NOMO-1 treated with dmso at 0.1 percent for 144 hours (cell line): Measurements from ENCODE around the gene MEMO1.
A peak's percentile ranks its signal among the peaks of the same experiment; 100 is the strongest.
"Not testable (repeated sequence)": the region's sequence is repeated elsewhere in the genome, so short reads cannot be mapped to it uniquely, and the experiment has no call there.

Source experiments
- DNase-seq: peaks from one replicate; lab custom pipeline; 2025; ENCODE audit not compliant: unreplicated experiment; lab: John Stamatoyannopoulos, UW

The MEMO1 gene

GRCh38 chr2:31919499-31919898 is 91.3 kb downstream of the MEMO1 start:
- DNase-seq: no peak

GRCh38 chr2:31909661-31910060 is 101.1 kb downstream of the MEMO1 start:
- no peak for DNase-seq

- DNase-seq: not testable (repeated sequence)
Observed at GRCh38 chr2:31907491-31907890, 103.3 kb downstream of the MEMO1 start.

- no peak for DNase-seq
Observed at GRCh38 chr2:31903109-31903780, 107.6 kb downstream of the MEMO1 start.

GRCh38 chr2:31901900-31902299 is 108.9 kb downstream of the MEMO1 start:
- DNase-seq: no peak

- DNase-seq: not testable (repeated sequence)
Observed at GRCh38 chr2:31900156-31900555, 110.7 kb downstream of the MEMO1 start.

GRCh38 chr2:31898346-31898745 is 112.5 kb downstream of the MEMO1 start:
- not testable (repeated sequence) for DNase-seq

- DNase-seq: not testable (repeated sequence)
Observed at GRCh38 chr2:31897340-31897739, 113.5 kb downstream of the MEMO1 start.

- no peak for DNase-seq
Observed at GRCh38 chr2:31896293-31896692, 114.5 kb downstream of the MEMO1 start.

- no peak for DNase-seq
Observed at GRCh38 chr2:31894656-31895055, 116.2 kb downstream of the MEMO1 start.

- DNase-seq: peak; percentile 81
Observed at GRCh38 chr2:31893094-31893493, 117.7 kb downstream of the MEMO1 start.

GRCh38 chr2:31889044-31889443 is 121.8 kb downstream of the MEMO1 start:
- no peak for DNase-seq

- DNase-seq: peak; percentile 9
Observed at GRCh38 chr2:31888550-31888949, 122.3 kb downstream of the MEMO1 start.

GRCh38 chr2:31886700-31887099 is 124.1 kb downstream of the MEMO1 start:
- DNase-seq: no peak

- DNase-seq: no peak
Observed at GRCh38 chr2:31877008-31877407, 133.8 kb downstream of the MEMO1 start.

- no peak for DNase-seq
Observed at GRCh38 chr2:31874071-31874470, 136.7 kb downstream of the MEMO1 start.

GRCh38 chr2:31865215-31865614 is 145.6 kb downstream of the MEMO1 start:
- DNase-seq: no peak

- no peak for DNase-seq
Observed at GRCh38 chr2:31863867-31864266, 146.9 kb downstream of the MEMO1 start.

GRCh38 chr2:31863015-31863656 is 147.7 kb downstream of the MEMO1 start:
- DNase-seq: not testable (repeated sequence)

GRCh38 chr2:31859959-31860358 is 150.8 kb downstream of the MEMO1 start:
- DNase-seq: no peak

GRCh38 chr2:31853521-31853920 is 157.3 kb downstream of the MEMO1 start:
- no peak for DNase-seq

- DNase-seq: not testable (repeated sequence)
Observed at GRCh38 chr2:31842150-31842549, 168.7 kb downstream of the MEMO1 start.

GRCh38 chr2:31835450-31835849 is 175.4 kb downstream of the MEMO1 start:
- no peak for DNase-seq
